ENCODE results near the gene PSD2.

The PSD2 gene

DNA sequence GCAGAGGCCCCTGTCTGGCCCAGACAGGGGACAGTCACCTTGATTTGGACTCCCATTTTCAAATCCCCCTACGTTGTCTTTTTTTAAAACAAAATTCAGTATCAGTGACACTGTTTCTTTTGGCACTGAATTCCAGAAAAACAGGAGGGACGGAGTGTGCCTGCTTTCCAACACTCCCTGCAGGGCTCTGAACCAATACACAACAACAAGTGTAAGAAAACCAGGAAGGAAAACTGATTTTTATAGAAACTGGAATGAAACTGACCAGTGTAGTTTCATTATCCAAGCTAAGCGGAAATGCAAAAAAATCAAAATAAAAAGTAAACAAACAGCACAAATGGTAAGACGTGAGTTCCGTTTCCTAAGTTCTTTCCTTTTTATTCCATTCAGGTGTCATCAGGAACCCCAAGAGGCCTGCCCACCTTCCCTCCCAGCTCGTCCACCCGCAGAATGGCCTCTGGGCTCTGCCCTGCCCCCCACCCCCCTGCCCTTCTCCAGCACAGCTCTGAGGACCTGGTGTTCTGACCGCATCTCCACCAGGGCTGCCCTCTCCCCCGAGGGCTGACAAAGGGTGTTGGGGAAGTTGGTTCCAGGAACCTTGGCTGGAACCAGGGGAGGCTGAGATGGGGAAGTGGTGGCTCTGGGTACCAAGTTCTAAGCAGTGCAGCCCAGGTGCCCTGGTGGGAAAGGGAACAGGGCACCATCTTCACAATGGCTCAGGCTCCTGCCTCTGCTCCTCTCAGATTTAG, 73.6 kb downstream of the PSD2 start:
- TF ChIP-seq ZNF274 (IDR thresholded peaks at IDR 0.05; ENCODE audit: low read depth, low read length) = no peak
- TF ChIP-seq YY1 (IDR thresholded peaks at IDR 0.05; ENCODE audit: insufficient read depth, insufficient read length) = no peak
- no peak for TF ChIP-seq SUZ12 (IDR thresholded peaks at IDR 0.05; ENCODE audit: extremely low read depth, insufficient read depth, insufficient read length)
- peaks cover 15% of the 10 kb centered on the region for H3K4me1 ChIP-seq (ENCODE audit: insufficient read depth, insufficient read length)
- no peak overlapping the region for H3K9ac ChIP-seq (ENCODE audit: insufficient read length, low read depth)
- peaks cover 5% of the 10 kb centered on the region for H3K27me3 ChIP-seq (ENCODE audit: insufficient read depth, insufficient read length)
- H3K4me3 ChIP-seq (ENCODE audit: insufficient read length, low read depth) = no peak overlapping the region
- no peaks in the 10 kb centered on the region for H3K9me3 ChIP-seq (ENCODE audit: insufficient read depth, low read length)
- H3K36me3 ChIP-seq (ENCODE audit: insufficient read depth, insufficient read length, low read length) = no peaks in the 10 kb centered on the region
- no peak for DNase-seq (ENCODE audit: low read depth, low spot score)

DNA sequence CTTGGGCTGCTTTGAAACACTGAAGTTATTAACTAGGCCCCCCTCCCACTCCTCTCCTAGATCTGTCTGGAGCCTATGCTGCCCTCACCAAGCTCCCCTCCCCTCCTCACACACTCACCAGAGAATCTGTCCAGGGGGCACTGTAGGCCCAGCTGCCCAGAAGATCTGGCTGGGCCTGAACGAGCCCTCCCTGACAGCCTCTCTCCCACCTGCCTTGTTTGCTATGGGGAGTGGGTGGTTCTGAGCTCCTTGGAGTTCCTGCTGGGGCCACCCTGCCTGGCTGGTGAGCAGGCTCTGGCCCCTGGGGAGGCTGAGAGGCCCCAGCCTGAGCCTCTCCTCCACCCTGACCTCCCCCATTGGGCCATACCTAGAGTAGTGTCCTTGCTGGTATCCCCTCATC, 75.1 kb downstream of the PSD2 start:
- DNase-seq (ENCODE audit: low read depth, low spot score) = no peak
- Histone ChIP-seq H3K36me3 (ENCODE audit: insufficient read depth, insufficient read length, low read length) (no peaks in the 10 kb centered on the region), H3K9me3 (ENCODE audit: insufficient read depth, low read length) (0 out of 2 replicates have a peak, but pooled peaks cover 2% of the 10 kb centered on the region), H3K27me3 (ENCODE audit: insufficient read depth, insufficient read length) (peaks cover 11% of the 10 kb centered on the region), H3K4me3 (ENCODE audit: insufficient read length, low read depth) (no peak overlapping the region), H3K9ac (ENCODE audit: insufficient read length, low read depth) (no peak overlapping the region), H3K4me1 (ENCODE audit: insufficient read depth, insufficient read length) (peaks cover 16% of the 10 kb centered on the region)
- TF ChIP-seq SUZ12 (IDR thresholded peaks at IDR 0.05; ENCODE audit: extremely low read depth, insufficient read depth, insufficient read length) = no peak
- no peak for TF ChIP-seq ZNF274 (IDR thresholded peaks at IDR 0.05; ENCODE audit: low read depth, low read length)
- TF ChIP-seq YY1 (IDR thresholded peaks at IDR 0.05; ENCODE audit: insufficient read depth, insufficient read length) = no peak

DNA sequence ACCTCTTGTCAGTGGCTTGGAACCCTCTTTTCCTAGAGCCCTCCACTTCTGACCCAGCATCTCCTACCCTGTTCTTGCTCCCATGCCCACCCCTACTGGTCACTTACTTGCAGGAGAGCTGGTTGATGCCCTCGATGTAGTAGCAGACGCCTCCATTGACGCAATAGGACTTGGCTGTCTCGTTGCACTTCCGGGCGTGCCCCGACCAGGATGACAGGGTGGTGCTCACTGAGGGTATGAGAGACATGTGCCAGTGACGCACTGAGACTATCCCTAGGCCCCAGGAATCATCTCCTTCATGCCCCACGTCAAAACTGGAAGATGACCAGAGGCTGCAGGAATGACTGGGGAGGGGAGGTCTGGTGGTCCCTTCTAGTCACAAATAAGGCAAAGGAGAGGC, 76.0 kb downstream of the PSD2 start:
- DNase-seq (ENCODE audit: low read depth, low spot score) = no peak
- Histone ChIP-seq H3K27me3 (ENCODE audit: insufficient read depth, insufficient read length) (peaks cover 11% of the 10 kb centered on the region), H3K4me1 (ENCODE audit: insufficient read depth, insufficient read length) (peaks cover 16% of the 10 kb centered on the region), H3K9ac (ENCODE audit: insufficient read length, low read depth) (no peak overlapping the region), H3K9me3 (ENCODE audit: insufficient read depth, low read length) (0 out of 2 replicates have a peak, but pooled peaks cover 7% of the 10 kb centered on the region), H3K36me3 (ENCODE audit: insufficient read depth, insufficient read length, low read length) (no peaks in the 10 kb centered on the region), H3K4me3 (ENCODE audit: insufficient read length, low read depth) (no peak overlapping the region)
- TF ChIP-seq SUZ12 (IDR thresholded peaks at IDR 0.05; ENCODE audit: extremely low read depth, insufficient read depth, insufficient read length) (no peak), ZNF274 (IDR thresholded peaks at IDR 0.05; ENCODE audit: low read depth, low read length) (no peak), YY1 (IDR thresholded peaks at IDR 0.05; ENCODE audit: insufficient read depth, insufficient read length) (no peak)

DNA sequence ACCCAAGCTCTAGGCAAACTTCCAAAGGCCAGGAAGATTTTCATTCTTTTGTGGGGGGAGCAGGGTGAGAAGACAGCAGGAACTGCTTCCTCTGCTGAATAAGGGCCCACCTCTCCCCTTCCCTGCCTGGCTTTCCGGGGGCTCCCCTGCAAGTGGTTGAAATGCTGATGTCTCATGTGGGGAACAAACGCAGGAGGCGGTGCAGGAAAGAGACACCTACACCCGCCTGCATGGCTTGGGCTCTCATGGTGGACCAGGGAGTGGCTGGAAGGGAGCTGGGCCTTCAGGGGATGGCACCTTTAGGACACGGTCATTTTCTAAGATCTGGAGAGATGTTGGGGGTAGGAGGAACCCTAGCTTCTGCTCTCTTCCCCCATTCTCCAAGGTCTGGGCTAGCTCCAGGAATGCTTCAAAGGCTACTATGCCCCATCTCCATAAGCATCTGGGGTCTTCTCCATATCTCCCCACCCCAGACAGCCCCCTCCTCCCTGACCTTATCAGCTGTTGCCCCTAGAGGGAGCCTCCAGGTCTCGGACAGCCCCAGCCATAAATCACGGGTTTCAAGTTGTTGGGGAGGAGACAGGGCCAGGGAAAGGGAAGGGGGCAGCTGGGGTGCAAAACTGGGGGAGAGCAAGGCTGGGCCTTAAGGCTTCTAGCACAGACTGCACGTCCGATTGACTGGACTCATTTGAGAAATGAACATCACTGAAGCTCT, 76.6 kb downstream of the PSD2 start:
- no peak for DNase-seq (ENCODE audit: low read depth, low spot score)
- H3K9me3 ChIP-seq (ENCODE audit: insufficient read depth, low read length) = 0 out of 2 replicates have a peak, but pooled peaks cover 7% of the 10 kb centered on the region
- peaks cover 11% of the 10 kb centered on the region for H3K27me3 ChIP-seq (ENCODE audit: insufficient read depth, insufficient read length)
- peaks cover 16% of the 10 kb centered on the region for H3K4me1 ChIP-seq (ENCODE audit: insufficient read depth, insufficient read length)
- TF ChIP-seq SUZ12 (IDR thresholded peaks at IDR 0.05; ENCODE audit: extremely low read depth, insufficient read depth, insufficient read length) = no peak
- no peak for TF ChIP-seq YY1 (IDR thresholded peaks at IDR 0.05; ENCODE audit: insufficient read depth, insufficient read length)
- TF ChIP-seq ZNF274 (IDR thresholded peaks at IDR 0.05; ENCODE audit: low read depth, low read length) = no peak
- H3K36me3 ChIP-seq (ENCODE audit: insufficient read depth, insufficient read length, low read length) = no peaks in the 10 kb centered on the region
- no peak overlapping the region for H3K4me3 ChIP-seq (ENCODE audit: insufficient read length, low read depth)
- peak overlapping the region; percentile 9 for H3K9ac ChIP-seq (ENCODE audit: insufficient read length, low read depth)

DNA sequence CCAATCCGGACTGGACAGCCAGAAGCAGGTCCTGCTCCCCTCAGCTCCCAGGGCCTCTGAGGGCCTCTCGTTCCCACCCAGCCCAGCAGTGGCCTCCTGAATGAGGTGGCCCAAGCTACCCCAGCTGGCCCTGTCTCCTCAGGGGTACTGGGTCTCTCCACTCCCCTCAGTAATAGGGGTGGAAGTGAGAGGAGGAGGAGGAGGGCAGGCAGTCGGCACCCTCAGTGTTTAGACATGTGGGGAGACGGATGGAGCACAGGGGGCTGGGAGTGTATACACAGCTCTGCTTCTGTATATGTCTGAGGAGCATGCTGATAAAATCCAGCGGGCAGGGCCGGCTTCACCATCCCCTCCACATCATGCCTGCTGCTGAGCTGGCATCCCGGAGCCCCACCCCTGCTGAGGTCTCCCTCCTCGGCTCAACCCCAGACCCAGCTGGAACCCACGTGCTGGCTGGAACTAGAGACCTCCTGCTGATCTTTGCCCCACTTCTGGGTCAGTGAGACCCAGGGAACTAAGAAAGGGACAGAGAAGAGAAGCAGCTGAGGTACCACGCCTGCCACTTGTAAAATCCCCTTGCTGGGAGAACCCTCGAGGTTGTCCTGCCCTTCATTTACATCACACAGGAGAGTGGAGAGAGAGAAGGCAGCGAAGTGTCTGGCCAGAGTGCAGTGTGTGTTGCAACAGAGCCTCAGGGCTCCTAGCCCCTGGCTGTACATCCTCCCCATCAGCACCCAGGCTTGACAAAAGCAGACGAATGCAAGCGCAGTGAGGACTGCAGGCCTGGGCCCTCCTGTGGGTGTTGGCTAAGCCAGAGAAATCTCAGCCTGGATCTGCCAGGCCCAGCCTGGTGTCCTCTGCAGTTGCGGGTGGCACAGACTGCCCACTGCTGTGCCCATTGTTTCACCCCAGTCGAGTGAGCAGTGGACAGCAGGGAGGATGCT, 77.5 kb downstream of the PSD2 start:
- H3K4me3 ChIP-seq (ENCODE audit: insufficient read length, low read depth) = no peak overlapping the region
- peaks cover 16% of the 10 kb centered on the region for H3K4me1 ChIP-seq (ENCODE audit: insufficient read depth, insufficient read length)
- peak; percentile 18 for DNase-seq (ENCODE audit: low read depth, low spot score)
- peaks cover 11% of the 10 kb centered on the region for H3K27me3 ChIP-seq (ENCODE audit: insufficient read depth, insufficient read length)
- H3K36me3 ChIP-seq (ENCODE audit: insufficient read depth, insufficient read length, low read length) = no peaks in the 10 kb centered on the region
- H3K9me3 ChIP-seq (ENCODE audit: insufficient read depth, low read length) = 0 out of 2 replicates have a peak, but pooled peaks cover 7% of the 10 kb centered on the region
- H3K9ac ChIP-seq (ENCODE audit: insufficient read length, low read depth) = peak overlapping the region; percentile 9
- TF ChIP-seq YY1 (IDR thresholded peaks at IDR 0.05; ENCODE audit: insufficient read depth, insufficient read length) = no peak
- TF ChIP-seq SUZ12 (IDR thresholded peaks at IDR 0.05; ENCODE audit: extremely low read depth, insufficient read depth, insufficient read length) = no peak
- TF ChIP-seq ZNF274 (IDR thresholded peaks at IDR 0.05; ENCODE audit: low read depth, low read length) = no peak

DNA sequence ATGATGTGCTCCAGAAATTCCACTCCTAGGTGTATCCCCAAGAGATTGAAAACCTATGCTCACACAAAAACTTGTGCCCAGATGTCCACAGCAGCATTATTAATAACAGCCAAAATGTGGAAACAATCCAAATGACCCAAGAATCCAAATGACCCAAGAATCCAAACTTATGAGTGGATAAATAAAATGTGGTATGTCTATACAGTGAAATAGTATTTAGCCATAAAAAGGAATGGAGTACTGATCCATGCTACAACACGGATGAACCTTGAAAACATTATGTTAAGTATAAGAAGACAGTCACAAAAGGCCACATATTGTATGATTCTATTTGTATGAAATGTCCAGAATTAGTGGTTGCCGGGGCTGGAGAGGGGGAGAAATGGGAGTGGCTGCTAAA, 80.3 kb downstream of the PSD2 start:
- H3K4me1 ChIP-seq (ENCODE audit: insufficient read depth, insufficient read length) = peaks cover 17% of the 10 kb centered on the region
- TF ChIP-seq YY1 (IDR thresholded peaks at IDR 0.05; ENCODE audit: insufficient read depth, insufficient read length) = no peak
- TF ChIP-seq SUZ12 (IDR thresholded peaks at IDR 0.05; ENCODE audit: extremely low read depth, insufficient read depth, insufficient read length) = no peak
- TF ChIP-seq ZNF274 (IDR thresholded peaks at IDR 0.05; ENCODE audit: low read depth, low read length) = no peak
- H3K36me3 ChIP-seq (ENCODE audit: insufficient read depth, insufficient read length, low read length) = no peaks in the 10 kb centered on the region
- no peak for DNase-seq (ENCODE audit: low read depth, low spot score)
- 0 out of 2 replicates have a peak, but pooled peaks cover 7% of the 10 kb centered on the region for H3K9me3 ChIP-seq (ENCODE audit: insufficient read depth, low read length)
- no peak overlapping the region for H3K9ac ChIP-seq (ENCODE audit: insufficient read length, low read depth)
- H3K4me3 ChIP-seq (ENCODE audit: insufficient read length, low read depth) = no peak overlapping the region
- peaks cover 11% of the 10 kb centered on the region for H3K27me3 ChIP-seq (ENCODE audit: insufficient read depth, insufficient read length)

All from NT2/D1 (cell line).